IPS DF 6.9 (cell line): Measurements from ENCODE around the gene RENBP.

Experiments used
- DNase-seq: peaks from one replicate; pipeline ENCODE4 v3.0.0-alpha.2; 2013; ENCODE audit warnings: low read depth, low spot score
- H3K27ac ChIP-seq: one replicate; pipeline ENCODE4 v1.5.1; 2013; ENCODE audit warnings: low read length, control low read depth
- H3K27me3 ChIP-seq: 2 replicates; pipeline ENCODE4 v1.6.1; 2013; ENCODE audit warnings: mild to moderate bottlenecking, low read length; ENCODE audit not compliant: control insufficient read depth, insufficient read depth
- H3K36me3 ChIP-seq: 2 replicates; pipeline ENCODE4 v1.6.1; 2013; ENCODE audit warnings: low read length; ENCODE audit not compliant: control insufficient read depth, insufficient read depth
- H3K4me1 ChIP-seq: 2 replicates; pipeline ENCODE4 v1.6.1; 2013; ENCODE audit warnings: low read length; ENCODE audit not compliant: control insufficient read depth, insufficient read depth
- H3K4me3 ChIP-seq: 2 replicates; pipeline ENCODE4 v1.5.1; 2013; ENCODE audit warnings: mild to moderate bottlenecking, low read length
- H3K9me3 ChIP-seq: 2 replicates; pipeline ENCODE4 v1.6.1; 2013; ENCODE audit warnings: low read length, inconsistent platforms; ENCODE audit not compliant: control insufficient read depth, insufficient read depth
- WGBS: extraction: QIAGEN DNeasy Blood & Tissue Kit; methylation state at CpG from one replicate; pipeline ENCODE4 v1.1.7; 2013; ENCODE audit warnings: mixed read lengths, missing lambda C conversion rate; ENCODE audit not compliant: insufficient read length, insufficient coverage; 5-methylcytosine and 5-hydroxymethylcytosine counted together

The RENBP gene

GRCh38 chrX:153944140-153944799 is at the start of gene RENBP:
RENBP (minus strand) TSS chrX:153944643; CDS start chrX:153944610, 33 bp downstream.
- Histone ChIP-seq H3K27me3 (no peaks in the 10 kb centered on the region), H3K27ac (no peak within 1 kb of the TSS), H3K4me1 (peaks cover 8% of the 10 kb centered on the region; the same call in 1 of the 2 replicates), H3K4me3 (peak within 1 kb of the TSS; percentile 20; the same call in 1 of the 2 replicates), H3K9me3 (no peaks in the 10 kb centered on the region), H3K36me3 (no peaks in the 10 kb centered on the region)
- WGBS: no CpG with 5 or more reads among the region's 31 CpGs
- DNase-seq: no peak

DNA sequence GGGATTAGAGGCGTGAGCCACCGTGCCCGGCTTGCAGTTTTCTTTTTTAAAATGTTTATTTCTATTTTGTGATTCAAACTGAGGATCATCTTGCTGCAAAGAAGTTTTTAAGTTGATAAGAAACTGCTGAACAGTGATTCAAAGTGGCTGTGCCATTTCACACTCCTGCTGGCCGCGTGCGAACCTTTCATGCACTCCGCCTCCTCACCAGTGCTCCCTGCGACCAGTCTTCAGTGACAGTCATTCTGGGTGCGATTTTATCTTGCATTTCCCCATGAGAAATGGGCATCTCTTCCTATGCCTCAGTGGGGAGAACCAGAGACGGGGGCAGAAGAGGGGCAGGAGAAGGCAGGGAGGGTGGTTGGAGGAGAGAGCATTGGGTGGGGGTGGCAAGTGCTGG is 49.5 kb upstream of the RENBP start:
- DNase-seq: no peak
- no peaks in the 10 kb centered on the region for H3K9me3 ChIP-seq
- H3K4me3 ChIP-seq: no peak overlapping the region
- H3K36me3 ChIP-seq: no peaks in the 10 kb centered on the region
- no peaks in the 10 kb centered on the region for H3K27me3 ChIP-seq
- no CpG with 5 or more reads among the region's 10 CpGs for WGBS
- no peaks in the 10 kb centered on the region for H3K4me1 ChIP-seq
- no peak overlapping the region for H3K27ac ChIP-seq

- Histone ChIP-seq H3K4me1 (no peaks in the 10 kb centered on the region), H3K4me3 (no peak overlapping the region), H3K27me3 (no peaks in the 10 kb centered on the region), H3K27ac (no peak overlapping the region), H3K36me3 (no peaks in the 10 kb centered on the region), H3K9me3 (no peaks in the 10 kb centered on the region)
- no peak for DNase-seq
- WGBS: no CpG with 5 or more reads among the region's 12 CpGs
Observed at GRCh38 chrX:153993079-153993478, 48.6 kb upstream of the RENBP start.

- H3K27ac ChIP-seq: no peak overlapping the region
- H3K4me3 ChIP-seq: no peak overlapping the region
- no peaks in the 10 kb centered on the region for H3K4me1 ChIP-seq
- DNase-seq: no peak
- no peaks in the 10 kb centered on the region for H3K36me3 ChIP-seq
- no peaks in the 10 kb centered on the region for H3K9me3 ChIP-seq
- H3K27me3 ChIP-seq: no peaks in the 10 kb centered on the region
- WGBS: no CpG with 5 or more reads among the region's 8 CpGs
Observed at GRCh38 chrX:153992180-153992579, 47.7 kb upstream of the RENBP start.

- WGBS: no CpG with 5 or more reads among the region's 3 CpGs
- H3K27ac ChIP-seq: no peak overlapping the region
- H3K4me3 ChIP-seq: no peak overlapping the region
- no peaks in the 10 kb centered on the region for H3K4me1 ChIP-seq
- H3K27me3 ChIP-seq: no peaks in the 10 kb centered on the region
- no peaks in the 10 kb centered on the region for H3K36me3 ChIP-seq
- H3K9me3 ChIP-seq: no peaks in the 10 kb centered on the region
- no peak for DNase-seq
Observed at GRCh38 chrX:153991013-153991580, 46.7 kb upstream of the RENBP start.

GRCh38 chrX:153989973-153990655 is 45.7 kb upstream of the RENBP start:
- H3K9me3 ChIP-seq: no peaks in the 10 kb centered on the region
- no peaks in the 10 kb centered on the region for H3K36me3 ChIP-seq
- no peak for DNase-seq
- H3K4me3 ChIP-seq: no peak overlapping the region
- no peaks in the 10 kb centered on the region for H3K4me1 ChIP-seq
- no CpG with 5 or more reads among the region's 14 CpGs for WGBS
- no peaks in the 10 kb centered on the region for H3K27me3 ChIP-seq
- no peak overlapping the region for H3K27ac ChIP-seq

DNA sequence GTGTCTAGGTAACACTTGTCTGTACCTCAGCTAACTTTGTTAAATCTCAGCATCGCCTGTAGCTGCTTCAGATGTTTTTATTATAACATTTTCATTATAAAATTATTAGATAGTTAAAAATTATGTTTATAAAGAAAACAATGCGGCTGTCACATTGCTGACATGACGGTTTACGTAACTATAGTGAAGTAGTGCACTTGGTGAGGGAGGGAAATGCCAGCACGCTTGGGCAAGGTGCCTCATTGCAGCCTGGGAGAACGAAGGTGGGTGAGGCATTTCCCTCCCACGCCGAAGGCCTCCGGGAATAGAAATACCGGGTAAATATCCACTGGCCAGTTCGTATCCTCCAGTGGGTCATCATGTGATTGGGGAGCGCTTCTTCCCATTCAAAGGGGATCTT is 44.0 kb upstream of the RENBP start:
- H3K4me1 ChIP-seq: no peaks in the 10 kb centered on the region
- no CpG with 5 or more reads among the region's 12 CpGs for WGBS
- H3K27me3 ChIP-seq: no peaks in the 10 kb centered on the region

DNA sequence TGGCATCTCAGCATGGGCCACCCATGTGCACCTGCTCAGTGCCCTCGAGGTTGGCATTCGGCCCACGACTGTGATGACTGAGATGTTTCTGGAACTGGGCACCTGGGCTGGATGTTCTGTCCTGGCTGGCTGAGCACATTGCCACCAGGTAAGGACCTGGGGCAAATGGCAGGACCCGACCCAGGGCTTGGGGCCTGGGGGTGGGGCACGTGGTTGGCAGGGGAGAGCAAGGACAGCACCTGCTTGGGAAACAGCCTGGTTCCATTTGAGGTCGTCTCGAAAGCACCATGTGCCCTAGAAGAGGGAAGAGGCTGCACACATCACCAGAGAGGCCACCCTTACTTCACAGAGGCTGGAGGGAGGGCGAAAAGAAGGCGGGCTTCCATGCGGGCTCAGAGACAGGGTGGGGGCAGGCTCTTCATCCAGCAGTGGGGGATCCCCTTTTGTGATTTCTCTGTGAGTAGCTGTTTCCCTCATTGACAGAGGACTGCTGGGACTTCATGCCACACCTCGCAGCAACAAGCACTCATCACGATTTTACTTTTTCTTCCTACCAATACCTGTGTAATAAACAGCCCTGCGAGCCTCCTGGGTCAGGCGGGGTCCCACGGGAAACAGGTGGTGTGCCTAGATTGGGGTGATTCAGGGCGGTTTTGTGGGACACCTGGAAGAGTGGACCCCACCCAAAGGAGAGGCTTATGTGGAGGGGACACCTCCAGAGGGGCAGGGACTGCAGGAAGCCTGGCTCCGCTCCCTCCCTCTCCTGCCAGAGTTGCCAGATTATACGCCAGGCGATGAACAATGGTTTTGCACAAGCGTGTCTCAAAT is 40.1 kb upstream of the RENBP start:
- no peaks in the 10 kb centered on the region for H3K36me3 ChIP-seq
- WGBS: no CpG with 5 or more reads among the region's 20 CpGs
- H3K4me3 ChIP-seq: no peak overlapping the region
- H3K4me1 ChIP-seq: peaks cover 2% of the 10 kb centered on the region
- H3K27ac ChIP-seq: no peak overlapping the region
- no peaks in the 10 kb centered on the region for H3K9me3 ChIP-seq
- DNase-seq: no peak
- no peaks in the 10 kb centered on the region for H3K27me3 ChIP-seq

More for the DNA sequence above, 44.0 kb upstream of the RENBP start:
- Histone ChIP-seq H3K4me3 (no peak overlapping the region), H3K36me3 (no peaks in the 10 kb centered on the region), H3K27ac (no peak overlapping the region), H3K9me3 (no peaks in the 10 kb centered on the region)
- DNase-seq: no peak

GRCh38 chrX:153983321-153983801 is 38.9 kb upstream of the RENBP start:
- Histone ChIP-seq H3K27me3 (no peaks in the 10 kb centered on the region), H3K4me1 (peaks cover 2% of the 10 kb centered on the region), H3K27ac (no peak overlapping the region), H3K36me3 (no peaks in the 10 kb centered on the region), H3K9me3 (no peaks in the 10 kb centered on the region), H3K4me3 (no peak overlapping the region)
- no peak for DNase-seq
- WGBS: no CpG with 5 or more reads among the region's 12 CpGs
